GM23248 (cell line): ENCODE measurements around the gene TMEM247. TPM values are rescaled to one million over a fixed set of nuclear protein-coding genes. Genes with fewer than 3 reads are reported as not detected.

Experiments
- DNase-seq: peaks from one replicate; pipeline ENCODE4 v3.0.0-alpha.2; 2015
- H2AFZ ChIP-seq: fragments of 200-600 bp; sonication (generic); 2 replicates; pipeline ENCODE4 v1.6.1; 2016; ENCODE audit warnings: antibody characterized with exemption
- H3F3A ChIP-seq: fragments of 200-600 bp; sonication (generic); 2 replicates; pipeline ENCODE4 v1.6.1; 2016; ENCODE audit warnings: mild to moderate bottlenecking, antibody characterized with exemption, mixed run types; ENCODE audit not compliant: insufficient read depth
- H3K27ac ChIP-seq: fragments of 200-600 bp; sonication (generic); 2 replicates; pipeline ENCODE4 v1.5.1; 2016; ENCODE audit warnings: mild to moderate bottlenecking
- H3K27me3 ChIP-seq: fragments of 200-600 bp; sonication (generic); replicated peaks from 2 replicates; pipeline ENCODE4 v1.6.1; 2016; ENCODE audit warnings: mild to moderate bottlenecking; ENCODE audit not compliant: insufficient read depth
- H3K36me3 ChIP-seq: fragments of 200-600 bp; sonication (generic); 2 replicates; pipeline ENCODE4 v1.6.1; 2016; ENCODE audit warnings: low read depth, mild to moderate bottlenecking
- H3K4me1 ChIP-seq: fragments of 200-600 bp; sonication (generic); 2 replicates; pipeline ENCODE4 v1.6.1; 2016; ENCODE audit warnings: mild to moderate bottlenecking; ENCODE audit not compliant: insufficient read depth
- H3K4me2 ChIP-seq: fragments of 200-600 bp; sonication (generic); one replicate; pipeline ENCODE4 v1.6.1; 2016; ENCODE audit warnings: mild to moderate bottlenecking; ENCODE audit not compliant: unreplicated experiment
- H3K4me3 ChIP-seq: fragments of 200-600 bp; sonication (generic); 2 replicates; pipeline ENCODE4 v1.5.1; 2016; ENCODE audit warnings: mild to moderate bottlenecking
- H3K79me2 ChIP-seq: fragments of 200-600 bp; sonication (generic); 2 replicates; pipeline ENCODE4 v1.6.1; 2016; ENCODE audit warnings: mild to moderate bottlenecking; ENCODE audit not compliant: insufficient read depth
- H3K9ac ChIP-seq: fragments of 200-600 bp; sonication (generic); 2 replicates; pipeline ENCODE4 v1.6.1; 2016; ENCODE audit warnings: mild to moderate bottlenecking
- H3K9me2 ChIP-seq: fragments of 200-600 bp; sonication (generic); 2 replicates; pipeline ENCODE4 v1.6.1; 2016; ENCODE audit warnings: mixed run types, mild to moderate bottlenecking, moderate library complexity; ENCODE audit not compliant: insufficient read depth
- H3K9me3 ChIP-seq: fragments of 200-600 bp; sonication (generic); one replicate; pipeline ENCODE4 v1.6.1; 2017; ENCODE audit warnings: low read depth
- H4K20me1 ChIP-seq: fragments of 200-600 bp; sonication (generic); 2 replicates; pipeline ENCODE4 v1.6.0; 2016; ENCODE audit not compliant: insufficient read depth
- EZH2 ChIP-seq: fragments of 200-600 bp; sonication (generic); IDR thresholded peaks from 2 replicates; pipeline ENCODE4 v1.6.1; 2018; ENCODE audit warnings: antibody characterized with exemption, mild to moderate bottlenecking; ENCODE audit not compliant: insufficient read depth, poor library complexity, severe bottlenecking
- EZH2phosphoT487 ChIP-seq: fragments of 200-600 bp; sonication (generic); IDR thresholded peaks from 2 replicates; pipeline ENCODE4 v1.6.1; 2018; ENCODE audit warnings: antibody characterized with exemption, moderate library complexity, mild to moderate bottlenecking, low read depth; ENCODE audit not compliant: insufficient read depth
- WGBS, 2 experiments: methylation state at CpG; one replicate each; pipeline ENCODE4 v1.1.6; 2015 to 2017; ENCODE audit warnings: low lambda C conversion rate in 2 of 2, low coverage in 1 of 2; ENCODE audit errors: missing lambda C conversion rate in 2 of 2; 5-methylcytosine and 5-hydroxymethylcytosine counted together
- in situ Hi-C: fragments of 300-500 bp; cut with MboI; formaldehyde crosslinking; loops from 2 replicates; pipeline ENCODE4 v1.15.0; 2020
- polyA plus RNA-seq: library from polyadenylated mRNA; unstranded; fragments of >200 nt; fragmentation: Nextera tagmentation; extraction: Ambion mirVana; gene quantifications from 2 replicates; pipeline ENCODE4 v1.2.1, GENCODE V29; 2016
- total RNA-seq: library from RNA; depleted of rRNA; stranded (reverse); fragments of >200 nt; shearing (Covaris generic); gene quantifications from 2 replicates; pipeline ENCODE4 v1.2.3, GENCODE V29; 2014

TMEM247 gene
- total and polyA plus RNA-seq, 2 experiments from 2014 or later = not detected

DNA sequence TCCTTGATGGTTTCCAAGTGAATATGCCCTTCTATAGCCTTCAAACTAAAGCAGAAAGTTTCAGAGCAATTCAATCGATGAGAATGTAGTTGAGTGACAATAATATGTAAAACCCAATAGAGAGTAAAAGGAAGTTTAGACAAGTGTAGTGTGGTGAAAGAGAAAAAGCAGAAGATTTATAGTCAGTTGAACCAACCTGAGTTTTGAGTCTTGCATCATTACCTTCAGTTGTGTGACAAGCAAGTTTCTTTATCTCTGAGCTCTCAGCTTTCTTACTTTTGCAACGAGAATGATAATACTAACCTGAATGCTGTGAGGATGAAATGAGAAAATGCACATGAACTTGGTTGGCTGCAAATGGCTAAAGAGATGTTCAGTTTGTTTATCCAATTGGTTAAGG, 40.6 kb upstream of the TMEM247 start:
- H4K20me1 ChIP-seq = no peaks in the 10 kb centered on the region
- 57 to 62% methylated on average over 2 of the region's 2 CpGs for WGBS, 2 experiments

DNA sequence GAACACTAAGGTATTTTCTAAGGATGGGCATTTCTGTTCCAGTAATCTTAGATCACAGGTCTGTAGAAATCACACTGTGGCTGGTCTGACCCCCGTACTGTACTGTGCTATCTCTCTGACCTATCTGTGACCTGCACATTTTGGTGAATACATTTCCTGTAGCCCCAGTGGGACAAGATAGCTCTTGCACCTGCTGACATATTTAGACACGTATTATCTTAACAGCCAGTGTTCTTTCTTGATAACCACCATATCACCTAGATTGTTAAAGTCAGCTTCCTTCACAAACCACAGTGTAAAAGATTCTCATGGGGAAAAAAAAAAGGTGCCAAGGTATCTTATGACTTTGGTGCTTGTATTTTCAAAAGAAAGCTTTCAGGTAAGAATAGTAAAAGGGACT, 39.8 kb upstream of the TMEM247 start:
- Histone ChIP-seq H2AFZ (no peak overlapping the region), H3K4me3 (no peak overlapping the region), H3K9me2 (no peaks in the 10 kb centered on the region), H3K4me1 (no peaks in the 10 kb centered on the region), H3K4me2 (no peak overlapping the region), H3K79me2 (no peaks in the 10 kb centered on the region), H3K9me3 (no peaks in the 10 kb centered on the region), H3K27me3 (no peaks in the 10 kb centered on the region), H3K27ac (no peak overlapping the region), H3K36me3 (no peaks in the 10 kb centered on the region), H3K9ac (no peak overlapping the region), H4K20me1 (no peaks in the 10 kb centered on the region), H3F3A (no peaks in the 10 kb centered on the region)
- DNase-seq = no peak
- WGBS, 2 experiments = 51 to 57% methylated on average over 2 of the region's 2 CpGs
- no peak for TF ChIP-seq EZH2phosphoT487
- TF ChIP-seq EZH2 = no peak
- in situ Hi-C loops = no loop called here

More for the DNA sequence above, 40.6 kb upstream of the TMEM247 start:
- TF ChIP-seq EZH2 (no peak), EZH2phosphoT487 (no peak)
- Histone ChIP-seq H3K4me2 (no peak overlapping the region), H3K27me3 (no peaks in the 10 kb centered on the region), H3K36me3 (no peaks in the 10 kb centered on the region), H3K4me3 (no peak overlapping the region), H3K4me1 (no peaks in the 10 kb centered on the region), H3K27ac (no peak overlapping the region), H2AFZ (no peak overlapping the region), H3F3A (no peaks in the 10 kb centered on the region), H3K9me3 (no peaks in the 10 kb centered on the region), H3K79me2 (no peaks in the 10 kb centered on the region), H3K9me2 (no peaks in the 10 kb centered on the region), H3K9ac (no peak overlapping the region)
- in situ Hi-C loops = no loop called here
- no peak for DNase-seq

DNA sequence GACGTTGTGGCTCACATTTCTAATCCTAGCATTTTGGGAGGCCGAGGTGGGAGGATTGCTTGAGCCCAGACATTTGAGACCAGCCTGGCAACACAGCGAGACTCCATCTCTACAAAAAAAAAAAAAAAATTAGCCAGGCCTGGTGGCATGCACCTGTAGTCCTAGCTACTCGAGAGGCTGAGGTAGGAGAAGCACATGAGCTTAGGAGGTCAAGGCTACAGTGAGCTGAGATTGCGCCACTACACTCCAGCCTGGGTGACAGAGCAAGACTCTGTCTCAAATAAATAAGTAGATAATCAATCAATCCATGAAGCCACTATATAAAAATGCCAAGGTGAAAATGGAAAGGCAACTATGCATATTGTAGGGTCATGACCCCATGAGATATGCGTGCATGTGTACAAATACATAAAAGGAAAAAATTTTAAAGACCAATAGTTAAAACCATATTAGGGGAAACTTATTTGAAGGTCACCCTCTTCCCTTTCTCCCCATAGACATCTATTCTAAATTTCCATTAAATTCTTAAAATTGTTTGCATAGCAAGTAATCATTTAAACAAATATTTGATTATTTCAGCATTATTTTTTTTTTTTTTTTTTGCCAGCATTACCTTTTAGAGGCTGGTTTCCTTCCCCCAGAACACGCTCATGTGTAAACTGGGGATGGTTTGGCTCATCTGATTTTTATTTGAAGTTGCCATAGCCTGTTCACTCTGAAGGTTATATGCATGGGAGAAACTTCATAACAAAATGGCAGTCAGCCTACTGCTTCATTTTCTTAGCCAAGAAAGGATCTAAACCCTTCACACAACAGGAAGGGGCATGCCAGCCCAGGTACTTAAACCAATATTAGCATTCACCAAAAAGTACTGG, 37.3 kb upstream of the TMEM247 start:
- no peak overlapping the region for H3K4me2 ChIP-seq
- in situ Hi-C loops = no loop called here
- no peaks in the 10 kb centered on the region for H3K9me3 ChIP-seq
- H3K9me2 ChIP-seq = no peaks in the 10 kb centered on the region
- no peak overlapping the region for H3K27ac ChIP-seq
- H3F3A ChIP-seq = no peaks in the 10 kb centered on the region
- no peaks in the 10 kb centered on the region for H3K36me3 ChIP-seq
- WGBS, 2 experiments = 57 to 60% methylated on average over 7 of the region's 7 CpGs
- no peaks in the 10 kb centered on the region for H3K79me2 ChIP-seq
- no peaks in the 10 kb centered on the region for H3K27me3 ChIP-seq
- no peak for DNase-seq
- H4K20me1 ChIP-seq = no peaks in the 10 kb centered on the region
- no peak overlapping the region for H3K4me3 ChIP-seq
- no peak overlapping the region for H2AFZ ChIP-seq
- no peak overlapping the region for H3K9ac ChIP-seq
- H3K4me1 ChIP-seq = no peaks in the 10 kb centered on the region
- TF ChIP-seq EZH2 = no peak
- no peak for TF ChIP-seq EZH2phosphoT487

DNA sequence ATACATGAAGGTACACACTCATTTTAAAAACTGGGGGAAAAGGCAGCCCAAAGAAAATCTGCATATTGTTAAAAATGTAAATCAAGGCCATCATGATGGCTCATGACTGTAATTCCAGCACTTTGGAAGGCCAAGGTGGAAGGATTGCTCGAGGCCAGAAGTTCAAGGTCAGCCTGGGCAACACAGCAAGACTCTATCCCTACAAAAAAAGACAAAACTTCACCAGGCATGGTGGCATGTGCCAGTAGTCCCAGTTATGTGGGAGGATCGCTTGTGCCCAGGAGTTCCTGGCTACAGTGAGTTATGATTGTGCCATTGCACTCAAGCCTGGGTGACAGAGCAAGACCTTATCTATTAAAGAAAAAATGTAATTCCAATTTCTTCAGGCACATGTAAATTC, 34.6 kb upstream of the TMEM247 start:
- Histone ChIP-seq H3K4me1 (no peaks in the 10 kb centered on the region), H3K9me3 (no peaks in the 10 kb centered on the region), H3K4me3 (no peak overlapping the region), H4K20me1 (no peaks in the 10 kb centered on the region), H3K4me2 (no peak overlapping the region), H3K9ac (no peak overlapping the region), H3K27ac (no peak overlapping the region), H3K27me3 (no peaks in the 10 kb centered on the region), H3F3A (no peaks in the 10 kb centered on the region), H2AFZ (no peak overlapping the region), H3K79me2 (no peaks in the 10 kb centered on the region), H3K9me2 (no peaks in the 10 kb centered on the region), H3K36me3 (no peaks in the 10 kb centered on the region)
- in situ Hi-C loops = no loop called here
- DNase-seq = no peak
- no peak for TF ChIP-seq EZH2phosphoT487
- TF ChIP-seq EZH2 = no peak
- 35 to 62% methylated on average over 2 of the region's 2 CpGs for WGBS, 2 experiments
